ENCODE data around the gene CPSF2. TPM values are rescaled to one million over a fixed set of nuclear protein-coding genes. Genes with fewer than 3 reads are reported as not detected.

CPSF2 gene
- total and polyA plus RNA-seq, 10 of the 15 experiments (the other 5 are each of a cell fraction or from before 2014, with no cell fraction given), result 18.2 to 71.8 (median 47.0) TPM

DNA sequence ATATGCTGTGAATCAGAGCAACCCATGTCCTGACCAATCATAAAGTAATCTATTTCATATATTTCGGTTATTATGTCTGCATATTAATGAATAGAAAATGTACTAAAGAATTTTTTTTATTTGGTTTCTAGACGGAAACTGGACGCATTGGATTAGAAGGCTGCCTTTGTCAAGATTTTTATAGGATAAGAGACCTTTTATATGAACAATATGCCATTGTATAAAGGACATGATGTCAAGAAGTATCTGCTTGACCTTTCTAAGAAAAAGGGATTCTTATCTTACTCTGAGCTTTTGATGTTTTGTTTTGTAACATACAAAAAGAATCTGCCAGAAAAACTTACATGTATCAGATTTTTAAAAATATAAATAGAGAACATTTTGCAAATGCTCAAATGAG lies 39.8 kb downstream of the CPSF2 start:
- H3K4me1 ChIP-seq (ENCODE audit: control insufficient read depth, insufficient read depth, low read length), result no peaks in the 10 kb centered on the region
- H3K4me3 ChIP-seq, result no peak overlapping the region
- DNase-seq (ENCODE audit: low read depth, low spot score), result no peak
- intact Hi-C loops (cut with micrococcal nuclease; ENCODE audit: unreplicated experiment), result no loop called here
- no peak overlapping the region for H3K9ac ChIP-seq (ENCODE audit: control insufficient read depth, insufficient read depth, low read length)
- in situ Hi-C loops (cut with MboI), result no loop called here
- H3K9me3 ChIP-seq (replicated peaks; ENCODE audit: control insufficient read depth, insufficient read depth, low read length), result no peaks in the 10 kb centered on the region
- H4K20me1 ChIP-seq (ENCODE audit: control insufficient read depth, insufficient read depth), result no peaks in the 10 kb centered on the region
- H3K79me2 ChIP-seq (ENCODE audit: control insufficient read depth, insufficient read depth, low read length), result no peaks in the 10 kb centered on the region
- WGBS (ENCODE audit: insufficient coverage, insufficient replicate concordance, low lambda C conversion rate, missing lambda C conversion rate), result over 99% methylated on average over 3 of the region's 3 CpGs
- peaks cover 0 to 42% of the 10 kb centered on the region in 2 experiments; a peak in 2 of 4 replicates for H3K36me3 ChIP-seq (ENCODE audit: control insufficient read depth in 2 of 2, insufficient read depth in 2 of 2, low read length in 1 of 2)
- ChIA-PET CTCF (no interaction called here), RAD21 (ENCODE audit: unreplicated experiment) (no interaction called here), POLR2A (no interaction called here), SMC1A (ENCODE audit: uncharacterized antibody, unreplicated experiment) (no interaction called here)
- no peak for ATAC-seq
- no TSS peak for BruUV-seq (replicated peaks)
- no peak overlapping the region for H3K27ac ChIP-seq (ENCODE audit: control insufficient read depth, insufficient read depth)
- no peaks in the 10 kb centered on the region for H3K27me3 ChIP-seq (replicated peaks in 1 of 2; ENCODE audit: control insufficient read depth in 2 of 2, insufficient read depth in 2 of 2, low read length in 1 of 2)
- no peak overlapping the region for H3K4me2 ChIP-seq (ENCODE audit: control insufficient read depth, insufficient read depth)
- FAIRE-seq, result no peak
- H2AFZ ChIP-seq (ENCODE audit: control insufficient read depth, low read depth, low read length), result no peak overlapping the region
- TF ChIP-seq, protein P1, sequence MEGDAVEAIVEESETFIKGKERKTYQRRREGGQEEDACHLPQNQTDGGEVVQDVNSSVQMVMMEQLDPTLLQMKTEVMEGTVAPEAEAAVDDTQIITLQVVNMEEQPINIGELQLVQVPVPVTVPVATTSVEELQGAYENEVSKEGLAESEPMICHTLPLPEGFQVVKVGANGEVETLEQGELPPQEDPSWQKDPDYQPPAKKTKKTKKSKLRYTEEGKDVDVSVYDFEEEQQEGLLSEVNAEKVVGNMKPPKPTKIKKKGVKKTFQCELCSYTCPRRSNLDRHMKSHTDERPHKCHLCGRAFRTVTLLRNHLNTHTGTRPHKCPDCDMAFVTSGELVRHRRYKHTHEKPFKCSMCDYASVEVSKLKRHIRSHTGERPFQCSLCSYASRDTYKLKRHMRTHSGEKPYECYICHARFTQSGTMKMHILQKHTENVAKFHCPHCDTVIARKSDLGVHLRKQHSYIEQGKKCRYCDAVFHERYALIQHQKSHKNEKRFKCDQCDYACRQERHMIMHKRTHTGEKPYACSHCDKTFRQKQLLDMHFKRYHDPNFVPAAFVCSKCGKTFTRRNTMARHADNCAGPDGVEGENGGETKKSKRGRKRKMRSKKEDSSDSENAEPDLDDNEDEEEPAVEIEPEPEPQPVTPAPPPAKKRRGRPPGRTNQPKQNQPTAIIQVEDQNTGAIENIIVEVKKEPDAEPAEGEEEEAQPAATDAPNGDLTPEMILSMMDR (IDR thresholded peaks at IDR 0.05 in 2 of 3, conservative IDR thresholded peaks at IDR 0.05 in 1 of 3; ENCODE audit: control insufficient read depth in 2 of 3, extremely low read depth in 1 of 3, insufficient read depth in 1 of 3, low read depth in 3 of 3, low read length in 3 of 3), result no peak
- TF ChIP-seq, protein P2, sequence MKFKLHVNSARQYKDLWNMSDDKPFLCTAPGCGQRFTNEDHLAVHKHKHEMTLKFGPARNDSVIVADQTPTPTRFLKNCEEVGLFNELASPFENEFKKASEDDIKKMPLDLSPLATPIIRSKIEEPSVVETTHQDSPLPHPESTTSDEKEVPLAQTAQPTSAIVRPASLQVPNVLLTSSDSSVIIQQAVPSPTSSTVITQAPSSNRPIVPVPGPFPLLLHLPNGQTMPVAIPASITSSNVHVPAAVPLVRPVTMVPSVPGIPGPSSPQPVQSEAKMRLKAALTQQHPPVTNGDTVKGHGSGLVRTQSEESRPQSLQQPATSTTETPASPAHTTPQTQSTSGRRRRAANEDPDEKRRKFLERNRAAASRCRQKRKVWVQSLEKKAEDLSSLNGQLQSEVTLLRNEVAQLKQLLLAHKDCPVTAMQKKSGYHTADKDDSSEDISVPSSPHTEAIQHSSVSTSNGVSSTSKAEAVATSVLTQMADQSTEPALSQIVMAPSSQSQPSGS (IDR thresholded peaks at IDR 0.05; ENCODE audit: low read length), result no peak
- TF ChIP-seq EED (IDR thresholded peaks at IDR 0.05; ENCODE audit: low read depth) (no peak), PAX5 (IDR thresholded peaks at IDR 0.05; ENCODE audit: borderline replicate concordance, low read depth, low read length) (no peak), CREM (IDR thresholded peaks at IDR 0.05; ENCODE audit: low read depth) (no peak), NFIC (IDR thresholded peaks at IDR 0.05; ENCODE audit: low read depth, low read length) (no peak)
- TF ChIP-seq, protein P3, sequence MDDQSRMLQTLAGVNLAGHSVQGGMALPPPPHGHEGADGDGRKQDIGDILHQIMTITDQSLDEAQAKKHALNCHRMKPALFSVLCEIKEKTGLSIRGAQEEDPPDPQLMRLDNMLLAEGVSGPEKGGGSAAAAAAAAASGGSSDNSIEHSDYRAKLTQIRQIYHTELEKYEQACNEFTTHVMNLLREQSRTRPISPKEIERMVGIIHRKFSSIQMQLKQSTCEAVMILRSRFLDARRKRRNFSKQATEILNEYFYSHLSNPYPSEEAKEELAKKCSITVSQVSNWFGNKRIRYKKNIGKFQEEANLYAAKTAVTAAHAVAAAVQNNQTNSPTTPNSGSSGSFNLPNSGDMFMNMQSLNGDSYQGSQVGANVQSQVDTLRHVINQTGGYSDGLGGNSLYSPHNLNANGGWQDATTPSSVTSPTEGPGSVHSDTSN (IDR thresholded peaks at IDR 0.05; ENCODE audit: insufficient replicate concordance, low read depth, low read length), result no peak
- TF ChIP-seq, protein P4, sequence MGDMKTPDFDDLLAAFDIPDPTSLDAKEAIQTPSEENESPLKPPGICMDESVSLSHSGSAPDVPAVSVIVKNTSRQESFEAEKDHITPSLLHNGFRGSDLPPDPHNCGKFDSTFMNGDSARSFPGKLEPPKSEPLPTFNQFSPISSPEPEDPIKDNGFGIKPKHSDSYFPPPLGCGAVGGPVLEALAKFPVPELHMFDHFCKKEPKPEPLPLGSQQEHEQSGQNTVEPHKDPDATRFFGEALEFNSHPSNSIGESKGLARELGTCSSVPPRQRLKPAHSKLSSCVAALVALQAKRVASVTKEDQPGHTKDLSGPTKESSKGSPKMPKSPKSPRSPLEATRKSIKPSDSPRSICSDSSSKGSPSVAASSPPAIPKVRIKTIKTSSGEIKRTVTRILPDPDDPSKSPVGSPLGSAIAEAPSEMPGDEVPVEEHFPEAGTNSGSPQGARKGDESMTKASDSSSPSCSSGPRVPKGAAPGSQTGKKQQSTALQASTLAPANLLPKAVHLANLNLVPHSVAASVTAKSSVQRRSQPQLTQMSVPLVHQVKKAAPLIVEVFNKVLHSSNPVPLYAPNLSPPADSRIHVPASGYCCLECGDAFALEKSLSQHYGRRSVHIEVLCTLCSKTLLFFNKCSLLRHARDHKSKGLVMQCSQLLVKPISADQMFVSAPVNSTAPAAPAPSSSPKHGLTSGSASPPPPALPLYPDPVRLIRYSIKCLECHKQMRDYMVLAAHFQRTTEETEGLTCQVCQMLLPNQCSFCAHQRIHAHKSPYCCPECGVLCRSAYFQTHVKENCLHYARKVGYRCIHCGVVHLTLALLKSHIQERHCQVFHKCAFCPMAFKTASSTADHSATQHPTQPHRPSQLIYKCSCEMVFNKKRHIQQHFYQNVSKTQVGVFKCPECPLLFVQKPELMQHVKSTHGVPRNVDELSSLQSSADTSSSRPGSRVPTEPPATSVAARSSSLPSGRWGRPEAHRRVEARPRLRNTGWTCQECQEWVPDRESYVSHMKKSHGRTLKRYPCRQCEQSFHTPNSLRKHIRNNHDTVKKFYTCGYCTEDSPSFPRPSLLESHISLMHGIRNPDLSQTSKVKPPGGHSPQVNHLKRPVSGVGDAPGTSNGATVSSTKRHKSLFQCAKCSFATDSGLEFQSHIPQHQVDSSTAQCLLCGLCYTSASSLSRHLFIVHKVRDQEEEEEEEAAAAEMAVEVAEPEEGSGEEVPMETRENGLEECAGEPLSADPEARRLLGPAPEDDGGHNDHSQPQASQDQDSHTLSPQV (IDR thresholded peaks at IDR 0.05), result no peak
- TF ChIP-seq, protein P5, sequence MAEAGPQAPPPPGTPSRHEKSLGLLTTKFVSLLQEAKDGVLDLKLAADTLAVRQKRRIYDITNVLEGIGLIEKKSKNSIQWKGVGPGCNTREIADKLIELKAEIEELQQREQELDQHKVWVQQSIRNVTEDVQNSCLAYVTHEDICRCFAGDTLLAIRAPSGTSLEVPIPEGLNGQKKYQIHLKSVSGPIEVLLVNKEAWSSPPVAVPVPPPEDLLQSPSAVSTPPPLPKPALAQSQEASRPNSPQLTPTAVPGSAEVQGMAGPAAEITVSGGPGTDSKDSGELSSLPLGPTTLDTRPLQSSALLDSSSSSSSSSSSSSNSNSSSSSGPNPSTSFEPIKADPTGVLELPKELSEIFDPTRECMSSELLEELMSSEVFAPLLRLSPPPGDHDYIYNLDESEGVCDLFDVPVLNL (IDR thresholded peaks at IDR 0.05; ENCODE audit: low read depth, low read length), result no peak
- TF ChIP-seq, protein P6, sequence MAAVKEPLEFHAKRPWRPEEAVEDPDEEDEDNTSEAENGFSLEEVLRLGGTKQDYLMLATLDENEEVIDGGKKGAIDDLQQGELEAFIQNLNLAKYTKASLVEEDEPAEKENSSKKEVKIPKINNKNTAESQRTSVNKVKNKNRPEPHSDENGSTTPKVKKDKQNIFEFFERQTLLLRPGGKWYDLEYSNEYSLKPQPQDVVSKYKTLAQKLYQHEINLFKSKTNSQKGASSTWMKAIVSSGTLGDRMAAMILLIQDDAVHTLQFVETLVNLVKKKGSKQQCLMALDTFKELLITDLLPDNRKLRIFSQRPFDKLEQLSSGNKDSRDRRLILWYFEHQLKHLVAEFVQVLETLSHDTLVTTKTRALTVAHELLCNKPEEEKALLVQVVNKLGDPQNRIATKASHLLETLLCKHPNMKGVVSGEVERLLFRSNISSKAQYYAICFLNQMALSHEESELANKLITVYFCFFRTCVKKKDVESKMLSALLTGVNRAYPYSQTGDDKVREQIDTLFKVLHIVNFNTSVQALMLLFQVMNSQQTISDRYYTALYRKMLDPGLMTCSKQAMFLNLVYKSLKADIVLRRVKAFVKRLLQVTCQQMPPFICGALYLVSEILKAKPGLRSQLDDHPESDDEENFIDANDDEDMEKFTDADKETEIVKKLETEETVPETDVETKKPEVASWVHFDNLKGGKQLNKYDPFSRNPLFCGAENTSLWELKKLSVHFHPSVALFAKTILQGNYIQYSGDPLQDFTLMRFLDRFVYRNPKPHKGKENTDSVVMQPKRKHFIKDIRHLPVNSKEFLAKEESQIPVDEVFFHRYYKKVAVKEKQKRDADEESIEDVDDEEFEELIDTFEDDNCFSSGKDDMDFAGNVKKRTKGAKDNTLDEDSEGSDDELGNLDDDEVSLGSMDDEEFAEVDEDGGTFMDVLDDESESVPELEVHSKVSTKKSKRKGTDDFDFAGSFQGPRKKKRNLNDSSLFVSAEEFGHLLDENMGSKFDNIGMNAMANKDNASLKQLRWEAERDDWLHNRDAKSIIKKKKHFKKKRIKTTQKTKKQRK (IDR thresholded peaks at IDR 0.05; ENCODE audit: low read depth, low read length), result no peak

All from GM12878 (cell line).